ENCODE results near the gene SCAF11.

SCAF11 gene

GRCh38 chr12:45890276-45890675 is 100.1 kb downstream of the SCAF11 start:
- in situ Hi-C loops (cut with HindIII; ENCODE audit: low pct_unique_long_range_greater_than_20kb, low sequenced_read_pairs): no loop called here
- DNase-seq (ENCODE audit: low read depth in 1 of 2, low spot score in 1 of 2): no peak
- no peak for TF ChIP-seq JUND (IDR thresholded peaks at IDR 0.05; ENCODE audit: low read depth)

DNA sequence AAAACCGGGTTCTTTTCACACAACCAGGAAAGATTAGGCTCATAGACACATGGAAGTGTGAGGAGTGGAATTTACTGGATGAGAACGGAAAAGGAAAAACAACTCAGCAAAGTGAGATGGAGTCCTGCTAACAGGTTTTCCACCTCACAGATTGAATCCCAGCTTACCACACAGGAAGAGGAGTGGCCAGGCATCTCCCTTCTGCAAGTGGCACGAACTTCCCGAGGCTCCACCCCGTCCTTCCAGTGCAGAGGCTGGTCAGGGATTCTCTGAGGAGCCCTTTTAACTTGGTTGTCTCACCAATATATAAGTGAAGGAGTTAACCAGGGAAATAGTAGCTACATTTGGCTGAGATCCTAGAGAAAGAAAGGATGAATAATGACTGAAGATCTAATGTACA is 102.8 kb downstream of the SCAF11 start:
- TF ChIP-seq JUND (IDR thresholded peaks at IDR 0.05; ENCODE audit: low read depth): no peak
- in situ Hi-C loops (cut with HindIII; ENCODE audit: low pct_unique_long_range_greater_than_20kb, low sequenced_read_pairs): no loop called here

DNA sequence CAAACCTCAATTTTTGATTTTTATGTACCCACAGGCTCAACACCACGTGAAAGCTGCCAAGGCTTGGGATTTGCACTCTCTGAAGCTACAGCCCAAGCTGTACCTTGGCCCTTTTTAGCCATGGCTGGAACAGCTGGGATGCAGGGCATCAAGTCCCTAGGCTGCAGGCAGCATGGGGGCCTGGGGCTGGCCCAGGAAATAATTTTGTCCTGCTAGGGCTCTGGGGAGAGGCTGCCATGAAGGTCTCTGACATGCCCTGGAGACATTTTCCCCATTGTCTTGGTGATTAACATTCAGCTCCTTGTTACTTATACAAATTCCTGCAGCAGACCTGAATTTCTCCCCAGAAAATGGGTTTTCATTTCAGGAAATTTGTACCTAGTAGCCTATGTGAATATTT is 103.7 kb downstream of the SCAF11 start:
- no peak for TF ChIP-seq JUND (IDR thresholded peaks at IDR 0.05; ENCODE audit: low read depth)
- in situ Hi-C loops (cut with HindIII; ENCODE audit: low pct_unique_long_range_greater_than_20kb, low sequenced_read_pairs): no loop called here
- DNase-seq (ENCODE audit: low read depth in 1 of 2, low spot score in 1 of 2): no peak

More for the DNA sequence above, 102.8 kb downstream of the SCAF11 start:
- DNase-seq (ENCODE audit: low read depth in 1 of 2, low spot score in 1 of 2): no peak

GRCh38 chr12:45883187-45883586 is 107.2 kb downstream of the SCAF11 start:
- DNase-seq (ENCODE audit: low read depth in 1 of 2, low spot score in 1 of 2): no peak
- TF ChIP-seq JUND (IDR thresholded peaks at IDR 0.05; ENCODE audit: low read depth): no peak
- in situ Hi-C loops (cut with HindIII; ENCODE audit: low pct_unique_long_range_greater_than_20kb, low sequenced_read_pairs): no loop called here

- in situ Hi-C loops (cut with HindIII; ENCODE audit: low pct_unique_long_range_greater_than_20kb, low sequenced_read_pairs): no loop called here
- DNase-seq (ENCODE audit: low read depth in 1 of 2, low spot score in 1 of 2): no peak
- TF ChIP-seq JUND (IDR thresholded peaks at IDR 0.05; ENCODE audit: low read depth): no peak
Measured at GRCh38 chr12:45880533-45880932, 109.8 kb downstream of the SCAF11 start.

- no peak for TF ChIP-seq JUND (IDR thresholded peaks at IDR 0.05; ENCODE audit: low read depth)
- in situ Hi-C loops (cut with HindIII; ENCODE audit: low pct_unique_long_range_greater_than_20kb, low sequenced_read_pairs): no loop called here
- no peak for DNase-seq (ENCODE audit: low read depth in 1 of 2, low spot score in 1 of 2)
Measured at GRCh38 chr12:45879363-45879895, 110.9 kb downstream of the SCAF11 start.

- in situ Hi-C loops (cut with HindIII; ENCODE audit: low pct_unique_long_range_greater_than_20kb, low sequenced_read_pairs): no loop called here
- DNase-seq (ENCODE audit: low read depth in 1 of 2, low spot score in 1 of 2): peak in 1 of 2 experiments; percentile 79
- peak; percentile 54 for TF ChIP-seq JUND (IDR thresholded peaks at IDR 0.05; ENCODE audit: low read depth)
Measured at GRCh38 chr12:45878630-45879255, 111.6 kb downstream of the SCAF11 start.

DNA sequence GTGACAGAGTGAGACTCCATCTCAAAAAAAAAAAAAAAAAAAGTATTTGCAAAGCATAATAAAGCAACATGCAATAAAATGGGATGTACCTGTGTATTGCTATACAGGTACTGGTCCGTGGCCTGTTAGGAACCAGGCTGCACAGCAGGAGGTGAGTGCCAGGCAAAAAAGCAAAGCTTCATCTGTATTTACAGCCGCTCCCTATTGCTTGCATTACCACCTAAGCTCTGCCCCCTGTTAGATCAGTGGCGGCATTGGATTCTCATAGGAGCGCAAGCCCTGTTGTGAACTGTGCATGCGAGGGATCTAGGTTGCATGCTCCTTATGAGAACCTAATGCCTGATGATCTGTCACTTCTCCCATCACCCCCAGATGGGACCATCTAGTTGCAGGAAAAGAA is 113.3 kb downstream of the SCAF11 start:
- no peak for TF ChIP-seq JUND (IDR thresholded peaks at IDR 0.05; ENCODE audit: low read depth)
- no peak for DNase-seq (ENCODE audit: low read depth in 1 of 2, low spot score in 1 of 2)
- in situ Hi-C loops (cut with HindIII; ENCODE audit: low pct_unique_long_range_greater_than_20kb, low sequenced_read_pairs): no loop called here

DNA sequence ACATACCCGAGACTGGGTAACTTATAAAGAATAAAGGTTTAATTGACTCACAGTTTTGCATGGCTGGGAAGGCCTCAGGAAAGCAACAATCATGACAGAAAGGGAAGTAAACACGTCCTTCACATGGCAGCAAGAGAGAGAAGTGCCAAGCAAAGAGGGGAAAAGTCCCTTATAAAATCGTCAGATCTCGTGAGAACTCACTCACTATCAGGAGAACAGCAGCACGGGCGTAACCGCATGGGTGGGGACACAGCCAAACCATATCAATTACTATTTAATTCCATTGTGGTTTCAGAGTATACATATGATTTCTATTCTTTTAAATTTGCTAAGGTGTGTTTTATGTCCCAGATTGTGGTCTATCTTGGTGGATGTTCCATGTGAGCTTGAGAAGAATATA is 117.9 kb downstream of the SCAF11 start:
- no peak for TF ChIP-seq JUND (IDR thresholded peaks at IDR 0.05; ENCODE audit: low read depth)
- DNase-seq (ENCODE audit: low read depth in 1 of 2, low spot score in 1 of 2): no peak

More for the DNA sequence above, 117.9 kb downstream of the SCAF11 start:
- in situ Hi-C loops (cut with HindIII; ENCODE audit: low pct_unique_long_range_greater_than_20kb, low sequenced_read_pairs): no loop called here
